Naive B cell (primary cell): ENCODE measurements around the gene CLDND2. TPM values are rescaled to one million over a fixed set of nuclear protein-coding genes. Genes with fewer than 3 reads are reported as not detected.

ENCODE experiments used
- ATAC-seq, 2 donors: fragments of 150-1000 bp; cut with Tn5 transposase; 2 replicates each; pipeline ENCODE4 v1.10.0; 2021; ENCODE audit warnings: low read depth in 2 of 2, mild to moderate bottlenecking in 2 of 2, moderate library complexity in 2 of 2
- DNase-seq: peaks from one replicate; pipeline ENCODE4 v3.0.0; 2022
- H3K27ac Mint-ChIP-seq, 6 donors: one replicate each; pipeline ENCODE4 v1.8.0; 2020 to 2022; ENCODE audit warnings: mild to moderate bottlenecking in 6 of 6, mixed read lengths in 6 of 6, moderate library complexity in 5 of 6, inconsistent platforms in 2 of 6
- H3K27me3 Mint-ChIP-seq, 3 donors: one replicate each; pipeline ENCODE4 v1.8.0; 2021 to 2022; ENCODE audit warnings: mixed read lengths in 3 of 3, mild to moderate bottlenecking in 1 of 3
- H3K36me3 Mint-ChIP-seq, 2 donors: one replicate each; pipeline ENCODE4 v1.8.0; 2020 to 2022; ENCODE audit warnings: mixed read lengths in 2 of 2, inconsistent platforms in 1 of 2, mild to moderate bottlenecking in 1 of 2
- H3K4me1 Mint-ChIP-seq, 3 donors: one replicate each; pipeline ENCODE4 v1.8.0; 2020 to 2022; ENCODE audit warnings: mixed read lengths in 3 of 3, inconsistent platforms in 1 of 3, mild to moderate bottlenecking in 1 of 3, moderate library complexity in 1 of 3
- H3K4me3 Mint-ChIP-seq, 8 donors: one replicate each; pipeline ENCODE4 v1.8.0; 2020 to 2022; ENCODE audit warnings: mild to moderate bottlenecking in 8 of 8, mixed read lengths in 8 of 8, moderate library complexity in 8 of 8, inconsistent platforms in 2 of 8
- H3K9me3 Mint-ChIP-seq, 7 donors: one replicate each; pipeline ENCODE4 v1.8.0; 2020 to 2022; ENCODE audit warnings: mixed read lengths in 7 of 7, mild to moderate bottlenecking in 5 of 7, inconsistent platforms in 2 of 7, moderate library complexity in 1 of 7
- polyA plus RNA-seq, 6 donors: library from polyadenylated mRNA; unstranded; fragments of 300-500 nt; fragmentation: Illumina TruSeq; gene quantifications; one replicate each; pipeline ENCODE4 v1.2.3, GENCODE V29; 2021; ENCODE audit warnings: low read depth in 6 of 6

CLDND2 gene
- polyA plus RNA-seq, 6 donors from 2014 or later = 0.46 to 1.2 TPM; not detected in 4

DNA sequence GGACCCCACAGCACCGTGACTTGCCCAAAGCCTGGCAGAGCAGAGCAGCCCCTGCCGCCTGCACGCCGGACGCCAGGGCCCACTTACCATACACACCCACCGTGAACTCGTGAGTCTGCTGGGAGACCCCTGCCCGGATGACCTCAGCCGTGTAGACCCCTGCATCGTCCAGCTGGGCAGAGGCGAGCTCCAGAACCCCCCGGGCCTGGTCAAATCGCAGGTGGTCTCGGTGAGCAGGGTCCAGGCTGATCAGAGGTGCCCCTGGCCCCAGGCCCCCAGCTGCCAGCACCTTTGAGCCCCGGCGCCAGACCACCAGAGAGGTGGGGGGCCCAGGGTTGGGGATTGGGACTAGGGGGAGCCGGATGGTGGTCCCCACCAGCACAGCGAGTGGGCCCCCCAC is 27.7 kb downstream of the CLDND2 start:
- peaks cover 49 to 59% (median 52%) of the 10 kb centered on the region in 3 donors for H3K4me1 Mint-ChIP-seq
- H3K4me3 Mint-ChIP-seq = peak overlapping the region in 7 of 8 donors; percentile 64 to 92 (median 85)
- peaks cover 0 to 6% (median 5%) of the 10 kb centered on the region in 3 donors for H3K27me3 Mint-ChIP-seq
- peak overlapping the region in 5 of 6 donors; percentile 60 to 92 (median 83) for H3K27ac Mint-ChIP-seq
- DNase-seq (no peak), ATAC-seq (no peak)
- H3K36me3 Mint-ChIP-seq = no peaks in the 10 kb centered on the region
- peaks cover 0 to 2% (median 0%) of the 10 kb centered on the region in 7 donors for H3K9me3 Mint-ChIP-seq

- H3K4me3 Mint-ChIP-seq = peak overlapping the region; percentile 88 to 96 (median 92)
- H3K36me3 Mint-ChIP-seq = no peaks in the 10 kb centered on the region
- H3K27me3 Mint-ChIP-seq = peaks cover 0 to 11% (median 11%) of the 10 kb centered on the region in 3 donors
- H3K27ac Mint-ChIP-seq = peak overlapping the region in 5 of 6 donors; percentile 81 to 96 (median 92)
- peaks cover 44 to 52% (median 47%) of the 10 kb centered on the region in 3 donors for H3K4me1 Mint-ChIP-seq
- H3K9me3 Mint-ChIP-seq = peaks cover 0 to 2% (median 0%) of the 10 kb centered on the region in 7 donors
- ATAC-seq = peak; percentile 56 to 58
- DNase-seq = peak; percentile 67
Measured at GRCh38 chr19:51339687-51340656, 28.8 kb downstream of the CLDND2 start.

DNA sequence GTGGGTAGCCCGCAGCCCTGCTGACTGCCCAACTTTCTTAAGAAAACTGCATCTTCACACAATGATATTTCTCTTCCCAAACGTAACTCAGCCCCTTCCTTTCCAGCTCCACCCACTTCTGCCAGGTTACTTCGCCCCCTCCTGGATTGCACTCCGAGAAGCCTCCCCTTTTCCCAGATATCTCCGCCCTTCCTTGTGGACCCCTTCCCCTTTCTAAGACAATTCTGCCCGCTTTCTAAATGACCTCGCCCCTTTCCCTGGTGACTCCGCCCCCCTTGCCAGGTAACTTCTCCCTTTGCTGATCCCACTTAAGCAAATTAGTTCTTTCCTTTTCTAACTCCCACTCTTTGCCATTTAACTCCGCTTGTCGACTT is 29.5 kb downstream of the CLDND2 start:
- Mint-ChIP-seq H3K36me3 (no peaks in the 10 kb centered on the region), H3K9me3 (peaks cover 0 to 2% (median 0%) of the 10 kb centered on the region in 7 donors), H3K4me1 (peaks cover 39 to 46% (median 42%) of the 10 kb centered on the region in 3 donors), H3K27me3 (peaks cover 0 to 18% (median 18%) of the 10 kb centered on the region in 3 donors), H3K27ac (peak overlapping the region in 5 of 6 donors; percentile 50 to 96 (median 92)), H3K4me3 (peak overlapping the region; percentile 88 to 96 (median 92))
- ATAC-seq = no peak
- DNase-seq = no peak

- Mint-ChIP-seq H3K4me1 (peaks cover 34 to 40% (median 37%) of the 10 kb centered on the region in 3 donors), H3K36me3 (no peaks in the 10 kb centered on the region), H3K27ac (peak overlapping the region in 5 of 6 donors; percentile 48 to 96 (median 87)), H3K9me3 (peaks cover 0 to 2% (median 0%) of the 10 kb centered on the region in 7 donors), H3K27me3 (peaks cover 0 to 23% (median 19%) of the 10 kb centered on the region in 3 donors), H3K4me3 (peak overlapping the region; percentile 88 to 96 (median 92))
- ATAC-seq (peak; percentile 72 to 80), DNase-seq (peak; percentile 83)
Measured at GRCh38 chr19:51338563-51339312, 30.1 kb downstream of the CLDND2 start.

DNA sequence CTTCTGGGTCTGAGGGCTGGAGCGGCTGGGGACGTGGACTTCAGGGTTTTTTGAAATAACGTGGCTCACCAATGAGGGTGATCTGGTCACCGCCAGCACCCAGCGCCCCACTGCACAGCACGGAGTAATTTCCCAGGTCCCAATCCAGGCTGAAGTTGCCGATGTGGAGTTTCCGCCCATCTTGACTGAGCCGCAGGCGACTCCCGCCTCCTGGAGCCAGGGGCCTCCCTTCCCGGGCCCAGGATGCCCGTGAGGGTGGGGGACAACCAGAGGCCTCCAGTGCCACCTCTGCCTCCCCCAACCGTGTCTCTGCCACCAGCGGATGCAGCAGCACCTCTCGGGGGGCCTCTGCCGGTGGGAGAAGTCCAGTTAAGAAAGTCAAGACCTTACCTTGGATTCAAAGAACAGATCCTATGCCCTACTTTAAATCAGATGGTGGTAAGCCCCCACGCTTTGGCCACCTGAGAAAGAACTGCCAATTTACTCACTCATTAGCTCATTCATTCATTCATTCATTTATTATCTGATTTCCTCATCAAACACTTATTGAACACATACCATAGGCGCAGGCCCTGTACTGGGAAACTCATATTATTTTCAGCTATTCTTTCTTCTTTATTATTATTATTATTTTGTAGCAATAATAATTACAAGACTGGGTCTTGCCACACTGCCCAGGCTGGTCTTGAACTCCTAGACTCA is 30.8 kb downstream of the CLDND2 start:
- H3K27ac Mint-ChIP-seq = peak overlapping the region in 2 of 6 donors; percentile 15 to 71
- no peaks in the 10 kb centered on the region for H3K36me3 Mint-ChIP-seq
- DNase-seq = no peak
- no peak for ATAC-seq
- H3K27me3 Mint-ChIP-seq = peaks cover 0 to 24% (median 19%) of the 10 kb centered on the region in 3 donors
- H3K9me3 Mint-ChIP-seq = peaks cover 0 to 2% (median 0%) of the 10 kb centered on the region in 7 donors
- peak overlapping the region; percentile 35 to 96 (median 92) for H3K4me3 Mint-ChIP-seq
- peaks cover 29 to 33% (median 31%) of the 10 kb centered on the region in 3 donors for H3K4me1 Mint-ChIP-seq

GRCh38 chr19:51337141-51337860 is 31.5 kb downstream of the CLDND2 start:
- Mint-ChIP-seq H3K27ac (peak overlapping the region in 1 of 6 donors; percentile 29), H3K4me1 (peaks cover 22 to 26% (median 24%) of the 10 kb centered on the region in 3 donors), H3K36me3 (peaks cover 0 to 1% of the 10 kb centered on the region in 2 donors), H3K27me3 (peaks cover 0 to 24% (median 19%) of the 10 kb centered on the region in 3 donors), H3K4me3 (peak overlapping the region in 3 of 8 donors; percentile 42 to 50 (median 47)), H3K9me3 (peaks cover 0 to 2% (median 0%) of the 10 kb centered on the region in 7 donors)
- DNase-seq = no peak
- ATAC-seq = no peak

GRCh38 chr19:51333836-51334460 is 34.9 kb downstream of the CLDND2 start:
- Mint-ChIP-seq H3K36me3 (peaks cover 11 to 13% of the 10 kb centered on the region in 2 donors), H3K4me1 (peaks cover 5 to 11% (median 6%) of the 10 kb centered on the region in 3 donors), H3K4me3 (no peak overlapping the region), H3K27ac (no peak overlapping the region), H3K27me3 (peaks cover 25 to 52% (median 52%) of the 10 kb centered on the region in 3 donors), H3K9me3 (peaks cover 2 to 11% (median 4%) of the 10 kb centered on the region in 7 donors)
- ATAC-seq (no peak), DNase-seq (no peak)

- Mint-ChIP-seq H3K27ac (no peak overlapping the region), H3K27me3 (peaks cover 33 to 74% (median 66%) of the 10 kb centered on the region in 3 donors)
- ATAC-seq = no peak
Measured at GRCh38 chr19:51331716-51332115, 37.1 kb downstream of the CLDND2 start.

GRCh38 chr19:51331193-51331592 is 37.6 kb downstream of the CLDND2 start:
- DNase-seq = no peak
- ATAC-seq = no peak
- Mint-ChIP-seq H3K36me3 (peaks cover 13 to 18% of the 10 kb centered on the region in 2 donors), H3K4me1 (peaks cover 8 to 9% (median 8%) of the 10 kb centered on the region in 3 donors), H3K27ac (no peak overlapping the region), H3K4me3 (no peak overlapping the region), H3K27me3 (peaks cover 33 to 75% (median 64%) of the 10 kb centered on the region in 3 donors), H3K9me3 (peaks cover 2 to 14% (median 4%) of the 10 kb centered on the region in 7 donors)

More at GRCh38 chr19:51331716-51332115, 37.1 kb downstream of the CLDND2 start:
- H3K9me3 Mint-ChIP-seq = peaks cover 2 to 14% (median 4%) of the 10 kb centered on the region in 7 donors
- no peak for DNase-seq
- peaks cover 13 to 18% of the 10 kb centered on the region in 2 donors for H3K36me3 Mint-ChIP-seq
- no peak overlapping the region for H3K4me3 Mint-ChIP-seq
- H3K4me1 Mint-ChIP-seq = peaks cover 8 to 9% (median 8%) of the 10 kb centered on the region in 3 donors

DNA sequence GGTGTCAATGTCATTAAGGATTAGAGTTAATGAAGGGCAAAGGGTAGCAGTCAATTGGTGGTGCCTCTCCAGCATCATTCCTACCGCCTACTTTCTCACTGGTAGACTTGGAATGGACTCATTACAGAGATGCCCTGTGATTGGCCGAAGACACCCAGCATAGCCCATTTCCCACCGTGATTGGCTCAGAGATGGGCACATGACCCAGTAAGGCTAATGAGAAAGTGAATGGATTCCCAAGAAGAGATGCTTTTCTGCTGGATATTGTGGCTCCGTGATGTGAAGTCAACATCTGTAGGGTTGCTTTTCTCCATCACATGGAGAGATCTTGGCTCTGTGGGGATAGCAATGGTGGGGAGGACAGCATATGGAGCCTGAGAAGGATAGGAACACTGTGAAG is 38.4 kb downstream of the CLDND2 start:
- H3K9me3 Mint-ChIP-seq = peaks cover 2 to 14% (median 5%) of the 10 kb centered on the region in 7 donors
- H3K4me1 Mint-ChIP-seq = peaks cover 8 to 9% (median 8%) of the 10 kb centered on the region in 3 donors
- no peak overlapping the region for H3K27ac Mint-ChIP-seq
- peaks cover 13 to 18% of the 10 kb centered on the region in 2 donors for H3K36me3 Mint-ChIP-seq
- peaks cover 33 to 80% (median 69%) of the 10 kb centered on the region in 3 donors for H3K27me3 Mint-ChIP-seq
- H3K4me3 Mint-ChIP-seq = no peak overlapping the region
- DNase-seq (no peak), ATAC-seq (no peak)

DNA sequence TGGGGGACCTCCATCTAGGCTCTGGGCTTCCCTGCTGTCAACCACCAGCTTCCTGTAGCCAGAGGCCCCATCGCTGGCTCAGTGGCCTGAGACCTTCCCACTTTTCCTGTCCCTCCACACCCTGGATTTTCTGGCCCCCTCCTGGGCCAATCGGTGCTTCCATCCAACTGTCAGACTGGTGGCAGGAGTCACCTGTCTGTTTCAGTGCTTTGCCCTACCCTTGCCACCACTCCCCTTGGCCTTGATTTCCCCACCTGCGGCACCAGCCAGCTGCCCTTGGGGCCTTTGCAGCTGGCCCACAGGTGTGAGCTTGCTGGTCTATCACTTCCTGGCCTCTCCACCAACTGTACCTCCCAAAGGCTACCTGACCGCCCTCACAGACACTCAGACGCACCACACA is 39.4 kb downstream of the CLDND2 start:
- Mint-ChIP-seq H3K4me3 (peak overlapping the region in 2 of 8 donors; percentile 44 to 75), H3K36me3 (peaks cover 13 to 18% of the 10 kb centered on the region in 2 donors), H3K27me3 (peaks cover 41 to 80% (median 69%) of the 10 kb centered on the region in 3 donors), H3K9me3 (peaks cover 2 to 14% (median 5%) of the 10 kb centered on the region in 7 donors), H3K4me1 (peaks cover 8 to 9% (median 8%) of the 10 kb centered on the region in 3 donors), H3K27ac (peak overlapping the region in 1 of 6 donors; percentile 53)
- DNase-seq (no peak), ATAC-seq (no peak)
